Measurements from ENCODE around the gene NOP58. TPM values are rescaled to one million over a fixed set of nuclear protein-coding genes. Genes with fewer than 3 reads are reported as not detected.

NOP58 gene
- total and polyA plus RNA-seq, 2 of the 4 experiments (the other 2 are of a cell fraction): 45.3 to 54.0 TPM

Small RNA genes within 50 kb of the gene (microRNA-seq; reads per million reads assigned to microRNA genes)
- gene AC079354.2 (ENCODE audit: insufficient read depth, insufficient read length): not detected
- gene RF00575 (ENCODE audit: insufficient read depth, insufficient read length): not detected
- not detected for gene RN7SL753P (ENCODE audit: insufficient read depth, insufficient read length)
- gene SNORD11 (ENCODE audit: insufficient read depth, insufficient read length): 21.7 reads per million, percentile 57 among the genes with 10 or more reads in this experiment
- not detected for gene SNORD11B (ENCODE audit: insufficient read depth, insufficient read length)
- gene SNORD70 (ENCODE audit: insufficient read depth, insufficient read length): 37.2 reads per million, percentile 70 among the genes with 10 or more reads in this experiment

Small RNA genes within 50 kb of the gene (small RNA-seq; reads per million reads assigned to genes)
- gene AC079354.2 (0 reads per million in 5 experiments), gene RF00575 (0 reads per million in 5 experiments), gene RN7SL753P (0 reads per million in 5 experiments), gene SNORD11 (4.7 to 60.8 (median 17.4) reads per million in 5 experiments), gene SNORD11B (0 to 9.0 (median 2.3) reads per million in 5 experiments), gene SNORD70 (0 to 166 (median 10.1) reads per million in 5 experiments)

Other genes with a start within 250 kb of the NOP58 start
- 62.4 and 81.1 TPM in 2 replicates for gene FZD7, start 231.9 kb upstream of the NOP58 start, total RNA-seq (2012; rRNA removed)
- 87.9 and 90.9 TPM in 2 replicates for gene FZD7, start 231.9 kb upstream of the NOP58 start, polyA plus RNA-seq (2012; rRNA removed)
- under 0.01 TPM in 2 replicates for gene KIAA2012, start 192.5 kb upstream of the NOP58 start, total RNA-seq (2012; rRNA removed)
- 0.04 and 0.09 TPM in 2 replicates for gene KIAA2012, start 192.5 kb upstream of the NOP58 start, polyA plus RNA-seq (2012; rRNA removed)
- gene SUMO1, start 27.2 kb upstream of the NOP58 start, total RNA-seq (2012; rRNA removed): 90.0 and 158 TPM in 2 replicates
- 57.0 and 72.3 TPM in 2 replicates for gene SUMO1, start 27.2 kb upstream of the NOP58 start, polyA plus RNA-seq (2012; rRNA removed)
- gene BMPR2, start 110.6 kb downstream of the NOP58 start, total RNA-seq (2012; rRNA removed): 30.1 and 34.7 TPM in 2 replicates
- 15.7 and 17.0 TPM in 2 replicates for gene BMPR2, start 110.6 kb downstream of the NOP58 start, polyA plus RNA-seq (2012; rRNA removed)

Measured in IMR-90 (cell line).